ENCODE results near the gene TCERG1L.

- TF ChIP-seq, protein P1, sequence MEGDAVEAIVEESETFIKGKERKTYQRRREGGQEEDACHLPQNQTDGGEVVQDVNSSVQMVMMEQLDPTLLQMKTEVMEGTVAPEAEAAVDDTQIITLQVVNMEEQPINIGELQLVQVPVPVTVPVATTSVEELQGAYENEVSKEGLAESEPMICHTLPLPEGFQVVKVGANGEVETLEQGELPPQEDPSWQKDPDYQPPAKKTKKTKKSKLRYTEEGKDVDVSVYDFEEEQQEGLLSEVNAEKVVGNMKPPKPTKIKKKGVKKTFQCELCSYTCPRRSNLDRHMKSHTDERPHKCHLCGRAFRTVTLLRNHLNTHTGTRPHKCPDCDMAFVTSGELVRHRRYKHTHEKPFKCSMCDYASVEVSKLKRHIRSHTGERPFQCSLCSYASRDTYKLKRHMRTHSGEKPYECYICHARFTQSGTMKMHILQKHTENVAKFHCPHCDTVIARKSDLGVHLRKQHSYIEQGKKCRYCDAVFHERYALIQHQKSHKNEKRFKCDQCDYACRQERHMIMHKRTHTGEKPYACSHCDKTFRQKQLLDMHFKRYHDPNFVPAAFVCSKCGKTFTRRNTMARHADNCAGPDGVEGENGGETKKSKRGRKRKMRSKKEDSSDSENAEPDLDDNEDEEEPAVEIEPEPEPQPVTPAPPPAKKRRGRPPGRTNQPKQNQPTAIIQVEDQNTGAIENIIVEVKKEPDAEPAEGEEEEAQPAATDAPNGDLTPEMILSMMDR (IDR thresholded peaks at IDR 0.05): no peak
- TF ChIP-seq POLR2A (IDR thresholded peaks at IDR 0.05): no peak
Observed at GRCh38 chr10:131269776-131270460, 41.6 kb downstream of the TCERG1L start.
